Glomerular endothelial cell (primary cell): ENCODE measurements around the gene INF2. TPM values are rescaled to one million over a fixed set of nuclear protein-coding genes. Genes with fewer than 3 reads are reported as not detected.
A peak's percentile ranks its signal among the peaks of the same experiment; 100 is the strongest.

Source experiments
- DNase-seq: peaks from one replicate; pipeline ENCODE4 v3.0.0-alpha.2; 2011; ENCODE audit warnings: low read depth, low spot score; ENCODE audit errors: extremely low read depth
- total RNA-seq: library from RNA; depleted of rRNA; stranded (reverse); fragments of >200 nt; gene quantifications from 2 replicates; pipeline ENCODE4 v1.2.3, GENCODE V29; 2015

The INF2 gene
- total RNA-seq, 1 donor from 2014 or later, result 140 TPM

GRCh38 chr14:104700225-104700651 is 10.8 kb downstream of the INF2 start:
- DNase-seq, result no peak

DNA sequence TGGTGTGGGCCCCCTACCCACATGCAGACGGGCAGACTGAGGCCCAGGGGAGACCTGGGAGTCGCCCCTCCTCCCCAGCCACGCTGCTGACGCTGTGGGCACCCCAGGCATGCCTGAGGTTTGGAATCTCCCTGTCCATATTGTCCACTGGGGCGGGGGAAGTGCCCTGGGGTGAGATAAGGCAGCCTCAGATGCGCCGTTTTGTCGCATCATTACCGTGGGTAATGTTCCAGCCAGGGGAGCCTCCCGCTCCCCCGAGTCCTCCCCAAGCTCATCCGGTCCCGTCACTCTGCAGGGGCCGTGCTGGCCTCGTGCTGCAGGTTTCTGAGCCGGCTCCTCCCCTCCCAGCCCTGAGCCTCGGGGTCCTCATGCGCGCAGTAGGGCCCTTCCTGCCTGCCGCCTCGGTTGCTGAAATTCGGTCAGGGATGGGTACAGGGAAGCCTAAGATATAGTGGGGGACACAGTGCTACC is 11.4 kb downstream of the INF2 start:
- DNase-seq, result no peak

GRCh38 chr14:104701383-104702076 is 12.1 kb downstream of the INF2 start:
- no peak for DNase-seq

GRCh38 chr14:104702106-104702505 is 12.7 kb downstream of the INF2 start:
- no peak for DNase-seq

GRCh38 chr14:104702673-104703072 is 13.3 kb downstream of the INF2 start:
- DNase-seq, result no peak

DNA sequence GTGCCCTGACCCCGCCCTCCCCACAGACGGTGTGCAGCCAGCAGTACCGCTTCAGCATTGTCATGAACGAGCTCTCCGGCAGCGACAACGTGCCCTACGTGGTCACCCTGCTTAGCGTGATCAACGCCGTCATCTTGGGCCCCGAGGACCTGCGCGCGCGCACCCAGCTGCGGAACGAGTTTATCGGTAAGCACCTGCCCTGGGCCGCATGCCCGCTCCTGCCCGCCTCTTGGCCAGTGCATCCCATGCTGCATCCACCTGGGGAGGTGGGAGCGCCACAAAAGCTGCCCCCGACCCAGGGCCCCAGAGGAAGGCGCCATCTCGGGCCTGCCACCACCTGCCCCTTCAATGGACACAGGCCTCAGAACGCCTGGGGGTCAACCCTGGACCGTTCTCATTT is 13.9 kb downstream of the INF2 start:
- no peak for DNase-seq

DNA sequence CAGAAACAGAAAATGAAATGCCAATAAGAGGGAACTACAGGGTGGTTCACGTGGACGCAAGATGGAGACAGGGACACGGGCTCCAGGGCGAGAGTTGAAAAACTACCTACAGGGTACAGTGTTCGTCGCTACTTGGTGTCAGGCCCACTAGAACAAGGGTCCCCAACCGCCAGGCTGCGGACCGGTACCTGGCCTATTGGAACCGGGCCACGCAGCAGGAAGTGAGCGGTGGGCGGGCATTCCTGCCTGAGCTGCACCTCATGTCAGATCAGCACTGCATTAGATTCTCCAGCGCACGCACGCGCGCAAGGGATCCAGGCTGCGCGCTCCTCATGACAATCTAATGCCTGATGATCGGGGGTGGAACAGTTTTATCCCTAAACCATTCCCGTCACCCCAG is 14.8 kb downstream of the INF2 start:
- no peak for DNase-seq

DNA sequence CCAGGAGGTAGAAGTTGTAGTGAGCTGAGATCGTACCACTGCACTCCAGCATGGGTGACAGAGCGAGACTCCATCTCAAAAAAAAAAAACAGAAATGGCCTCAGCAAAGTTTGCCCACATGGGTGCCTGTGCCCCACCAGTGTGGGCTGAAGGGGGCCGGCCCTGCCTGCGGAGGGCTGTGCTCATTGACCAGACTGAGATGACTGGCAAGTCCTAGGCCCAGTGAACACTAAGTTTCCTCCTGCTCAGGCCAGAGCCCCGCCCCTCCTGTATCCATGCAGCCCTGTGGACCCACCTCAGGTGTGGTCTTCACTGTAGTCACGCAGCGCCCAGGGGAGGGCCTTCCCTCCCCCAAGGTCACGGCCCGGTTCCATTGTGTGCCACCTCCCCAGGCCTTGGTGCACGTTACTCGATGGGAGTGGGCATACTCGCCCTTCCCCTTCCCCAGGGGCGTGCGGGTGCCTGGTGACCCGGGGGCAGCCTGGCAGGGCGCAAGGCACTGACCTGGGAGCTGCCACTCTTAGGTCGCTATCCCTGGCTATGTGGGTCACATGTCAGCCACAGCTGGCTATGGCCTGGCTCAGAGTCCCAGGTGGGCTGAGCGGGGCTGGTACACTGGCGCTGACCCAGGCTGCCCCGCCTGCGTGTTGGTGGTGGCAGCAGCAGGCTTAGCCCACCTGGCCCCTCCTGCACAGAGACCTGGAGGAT is 16.1 kb downstream of the INF2 start:
- DNase-seq, result no peak

DNA sequence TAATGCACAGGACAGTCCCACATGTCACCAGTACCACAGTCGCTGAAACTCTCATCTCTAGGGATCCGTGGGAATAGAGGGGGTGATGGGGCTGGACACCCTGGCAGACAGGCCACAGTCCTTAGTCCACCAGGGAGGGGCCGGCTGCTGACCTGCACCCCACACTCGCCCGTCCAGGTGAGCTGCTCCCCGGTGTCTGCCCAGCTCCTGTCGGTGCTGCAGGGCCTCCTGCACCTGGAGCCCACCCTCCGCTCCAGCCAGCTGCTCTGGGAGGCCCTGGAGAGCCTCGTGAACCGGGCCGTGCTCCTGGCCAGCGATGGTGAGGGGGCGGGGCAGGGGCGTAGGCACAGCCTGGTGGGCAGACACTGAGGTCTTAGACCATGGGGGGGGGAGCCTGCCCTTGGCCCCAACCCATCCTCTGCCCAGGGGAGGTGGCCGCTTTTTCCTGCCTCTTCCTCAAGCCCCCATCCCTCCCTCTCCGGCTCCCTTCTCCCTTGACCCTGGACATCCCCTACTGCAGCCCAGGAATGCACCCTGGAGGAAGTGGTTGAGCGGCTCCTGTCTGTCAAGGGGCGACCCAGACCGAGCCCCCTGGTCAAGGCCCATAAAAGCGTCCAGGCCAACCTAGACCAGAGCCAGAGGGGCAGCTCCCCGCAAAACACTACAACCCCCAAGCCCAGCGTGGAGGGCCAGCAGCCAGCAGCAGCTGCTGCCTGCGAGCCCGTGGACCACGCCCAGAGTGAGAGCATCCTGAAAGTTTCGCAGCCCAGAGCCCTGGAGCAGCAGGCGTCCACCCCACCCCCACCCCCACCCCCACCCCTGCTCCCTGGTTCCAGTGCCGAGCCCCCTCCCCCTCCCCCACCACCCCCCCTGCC is 17.6 kb downstream of the INF2 start:
- no peak for DNase-seq

GRCh38 chr14:104707608-104708595 is 18.5 kb downstream of the INF2 start:
- DNase-seq, result no peak

DNA sequence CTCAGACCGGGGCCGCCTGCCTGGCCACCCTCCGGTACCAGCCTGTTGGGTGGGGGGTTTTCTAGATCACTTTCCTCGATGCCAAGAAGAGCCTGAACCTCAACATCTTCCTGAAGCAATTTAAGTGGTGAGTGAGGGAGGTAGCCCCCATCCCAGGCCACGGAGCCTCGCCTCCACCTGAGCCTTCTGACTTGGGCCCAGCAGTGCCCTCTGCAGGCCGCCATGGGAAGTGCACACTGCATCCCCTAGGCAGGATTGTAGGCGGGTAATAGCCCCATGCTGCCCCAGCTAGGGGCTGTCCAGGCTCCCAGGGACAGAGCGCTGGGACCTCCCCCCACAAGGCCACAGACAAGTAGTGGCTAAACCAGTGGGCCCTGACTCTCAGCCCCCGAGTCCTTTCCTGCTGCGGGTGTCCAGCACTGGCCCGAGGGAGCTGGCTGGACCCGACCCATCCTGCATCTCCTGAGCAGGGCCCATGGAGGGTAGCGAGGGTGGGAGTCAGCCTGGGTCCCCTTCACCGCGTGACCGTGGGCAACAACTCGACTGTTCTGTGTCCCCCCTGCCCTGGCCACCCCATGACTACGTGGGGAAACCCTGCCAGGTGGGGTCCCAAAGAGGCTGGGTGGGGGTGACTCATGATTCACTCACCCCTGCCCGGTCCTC is 19.3 kb downstream of the INF2 start:
- peak; percentile 5 for DNase-seq

GRCh38 chr14:104709387-104710039 is 20.1 kb downstream of the INF2 start:
- no peak for DNase-seq

GRCh38 chr14:104710071-104710735 is 20.8 kb downstream of the INF2 start:
- DNase-seq, result no peak

GRCh38 chr14:104712881-104713734 is 23.7 kb downstream of the INF2 start:
- DNase-seq, result no peak

DNA sequence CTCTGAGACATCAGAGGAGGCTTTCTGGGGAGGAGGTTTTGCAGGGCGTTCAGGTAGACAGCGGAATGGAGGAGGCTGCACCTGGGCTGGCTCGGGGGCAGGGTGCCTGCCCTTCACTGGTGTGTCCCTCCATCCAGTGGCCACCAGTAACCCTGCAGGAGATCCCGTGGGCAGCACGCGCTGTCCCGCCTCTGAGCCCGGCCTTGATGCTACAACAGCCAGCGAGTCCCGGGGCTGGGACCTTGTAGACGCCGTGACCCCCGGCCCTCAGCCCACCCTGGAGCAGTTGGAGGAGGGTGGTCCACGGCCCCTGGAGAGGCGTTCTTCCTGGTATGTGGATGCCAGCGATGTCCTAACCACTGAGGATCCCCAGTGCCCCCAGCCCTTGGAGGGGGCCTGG is 24.6 kb downstream of the INF2 start:
- no peak for DNase-seq

GRCh38 chr14:104714681-104715080 is 25.3 kb downstream of the INF2 start:
- no peak for DNase-seq

DNA sequence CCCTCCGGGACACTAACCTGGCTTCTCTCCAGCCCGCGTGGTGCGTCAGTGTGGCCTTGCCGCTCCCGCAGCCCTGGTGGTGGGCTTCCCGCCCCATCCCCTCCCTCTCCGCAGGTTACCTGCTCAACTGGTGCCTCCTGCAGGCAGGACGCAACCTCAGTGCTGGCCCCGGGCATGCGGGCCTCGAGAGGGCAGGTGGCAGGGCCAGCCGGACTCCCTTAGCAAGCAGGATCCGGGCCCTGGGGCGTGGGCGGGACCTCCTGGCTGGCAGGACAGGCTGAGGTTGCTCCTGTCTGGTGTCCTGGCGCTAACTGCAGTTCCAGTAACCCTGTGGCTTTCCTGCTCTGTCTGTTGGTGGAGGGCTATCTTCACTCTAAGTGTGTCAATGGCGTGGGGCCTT is 26.0 kb downstream of the INF2 start:
- DNase-seq, result no peak

DNA sequence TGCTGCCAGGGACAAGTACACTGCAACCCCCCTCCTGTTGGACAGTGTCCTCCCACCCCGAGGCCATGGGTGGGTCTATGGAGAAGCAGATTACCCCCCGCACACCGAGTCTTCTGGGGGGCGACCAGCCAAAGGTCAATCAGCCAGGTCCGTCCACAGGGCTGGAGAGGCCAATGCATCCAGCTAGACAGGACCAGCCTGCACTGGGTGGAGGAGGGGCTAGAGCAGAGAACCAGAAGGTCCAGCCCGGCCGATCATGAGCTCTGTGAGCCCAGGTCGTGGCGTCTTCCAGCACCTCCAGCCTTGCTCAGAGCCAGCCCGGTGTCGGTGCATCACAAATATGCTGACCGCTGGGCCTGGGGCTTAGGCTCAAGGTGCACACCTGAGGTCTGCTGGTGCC is 26.5 kb downstream of the INF2 start:
- DNase-seq, result no peak
